ENCODE data around the gene GSAP. TPM values are rescaled to one million over a fixed set of nuclear protein-coding genes. Genes with fewer than 3 reads are reported as not detected.

Gene GSAP
- total and polyA plus RNA-seq, 5 experiments from 2014 or later: 5.9 to 25.8 (median 7.8) TPM

GRCh38 chr7:77401002-77401401, 15.1 kb downstream of the GSAP start:
- Mint-ChIP-seq H3K4me3 (no peak overlapping the region), H3K36me3 (peaks cover 0 to 56% (median 30%) of the 10 kb centered on the region in 3 donors), H3K27ac (peak overlapping the region in 1 of 10 donors; percentile 3), H3K27me3 (no peaks in the 10 kb centered on the region), H3K4me1 (peaks cover 0 to 22% (median 11%) of the 10 kb centered on the region in 4 donors), H3K9me3 (no peaks in the 10 kb centered on the region)
- ATAC-seq: no peak
- no peak for DNase-seq
- POLR2A ChIA-PET: no interaction called here

DNA sequence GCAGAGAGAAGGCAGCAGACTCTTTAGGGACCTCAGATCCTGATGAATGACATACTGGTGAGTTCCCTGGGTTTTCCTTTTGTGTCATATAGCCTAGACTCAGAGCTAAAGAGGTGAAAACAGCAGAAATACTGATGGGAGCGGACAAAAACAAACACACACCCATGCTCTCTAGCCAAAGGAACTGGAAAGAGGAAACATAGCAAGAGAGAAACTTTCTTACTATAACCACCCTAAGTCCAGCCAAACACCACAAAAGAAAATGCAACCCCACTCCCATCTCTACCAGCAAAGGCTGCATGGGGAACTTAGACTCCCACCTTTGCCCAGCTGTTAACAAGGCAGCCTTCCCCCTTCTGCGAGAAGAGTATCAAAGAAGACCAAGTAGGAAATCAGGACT, 16.3 kb downstream of the GSAP start:
- POLR2A ChIA-PET: no interaction called here
- peaks cover 0 to 22% (median 12%) of the 10 kb centered on the region in 4 donors for H3K4me1 Mint-ChIP-seq
- ATAC-seq (no peak), DNase-seq (no peak)
- peaks cover 4 to 64% (median 42%) of the 10 kb centered on the region in 3 donors for H3K36me3 Mint-ChIP-seq
- peak overlapping the region in 1 of 10 donors; percentile 39 for H3K27ac Mint-ChIP-seq
- no peaks in the 10 kb centered on the region for H3K27me3 Mint-ChIP-seq
- H3K4me3 Mint-ChIP-seq: no peak overlapping the region
- no peaks in the 10 kb centered on the region for H3K9me3 Mint-ChIP-seq

DNA sequence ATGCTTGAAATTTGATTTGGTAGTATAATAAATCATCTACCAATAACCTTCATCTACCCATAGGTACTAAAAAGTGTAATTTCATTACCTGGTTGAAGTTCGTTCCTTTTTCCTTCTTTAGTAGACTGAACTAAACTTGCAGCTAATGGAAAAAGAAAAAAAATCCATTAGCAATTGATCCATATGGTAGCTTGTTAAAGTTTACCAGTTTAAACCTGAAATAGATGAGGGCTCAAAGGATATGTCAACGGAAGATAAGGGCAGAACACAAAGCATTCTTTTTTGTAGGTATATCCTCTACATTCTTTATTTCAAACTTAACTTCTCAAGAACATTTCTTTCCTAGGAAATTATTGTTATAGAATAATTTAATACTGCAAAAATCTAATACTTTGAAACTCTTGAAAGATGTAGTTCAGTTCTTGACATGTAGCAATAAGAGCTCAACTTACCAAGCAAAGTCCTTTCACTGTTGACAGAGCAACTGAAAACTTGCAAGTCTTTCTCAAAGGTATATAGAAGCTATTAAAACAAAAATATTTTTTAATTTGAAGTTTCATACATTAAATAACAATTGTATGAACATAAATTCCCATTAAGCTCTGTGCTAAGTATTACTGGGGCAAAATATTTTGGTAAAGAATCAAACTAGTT, 19.1 kb downstream of the GSAP start:
- Mint-ChIP-seq H3K9me3 (no peaks in the 10 kb centered on the region), H3K4me1 (peaks cover 9 to 38% (median 21%) of the 10 kb centered on the region in 4 donors), H3K27ac (no peak overlapping the region), H3K27me3 (no peaks in the 10 kb centered on the region), H3K36me3 (peaks cover 11 to 69% (median 57%) of the 10 kb centered on the region in 3 donors), H3K4me3 (no peak overlapping the region)
- POLR2A ChIA-PET: interaction anchor here (0.5 kb wide), 1 partner anchor 12 kb away, joined by 5 read pairs; no protein-coding TSS in a partner anchor
- ATAC-seq: no peak
- DNase-seq: no peak

- POLR2A ChIA-PET: no interaction called here
- H3K27ac Mint-ChIP-seq: peak overlapping the region in 1 of 10 donors; percentile 31
- ATAC-seq: no peak
- no peaks in the 10 kb centered on the region for H3K27me3 Mint-ChIP-seq
- no peak for DNase-seq
- no peak overlapping the region for H3K4me3 Mint-ChIP-seq
- peaks cover 9 to 36% (median 17%) of the 10 kb centered on the region in 4 donors for H3K4me1 Mint-ChIP-seq
- no peaks in the 10 kb centered on the region for H3K9me3 Mint-ChIP-seq
- peaks cover 16 to 72% (median 59%) of the 10 kb centered on the region in 3 donors for H3K36me3 Mint-ChIP-seq
Measured at GRCh38 chr7:77395626-77396025, 20.5 kb downstream of the GSAP start.

- Mint-ChIP-seq H3K4me1 (peaks cover 9 to 22% (median 13%) of the 10 kb centered on the region in 4 donors), H3K36me3 (peaks cover 16 to 66% (median 55%) of the 10 kb centered on the region in 3 donors), H3K27ac (peak overlapping the region in 3 of 10 donors; percentile 11 to 33 (median 26)), H3K27me3 (no peaks in the 10 kb centered on the region), H3K4me3 (peak overlapping the region in 1 of 10 donors; percentile 1), H3K9me3 (no peaks in the 10 kb centered on the region)
- POLR2A ChIA-PET: no interaction called here
- no peak for ATAC-seq
- no peak for DNase-seq
Measured at GRCh38 chr7:77393954-77394353, 22.2 kb downstream of the GSAP start.

DNA sequence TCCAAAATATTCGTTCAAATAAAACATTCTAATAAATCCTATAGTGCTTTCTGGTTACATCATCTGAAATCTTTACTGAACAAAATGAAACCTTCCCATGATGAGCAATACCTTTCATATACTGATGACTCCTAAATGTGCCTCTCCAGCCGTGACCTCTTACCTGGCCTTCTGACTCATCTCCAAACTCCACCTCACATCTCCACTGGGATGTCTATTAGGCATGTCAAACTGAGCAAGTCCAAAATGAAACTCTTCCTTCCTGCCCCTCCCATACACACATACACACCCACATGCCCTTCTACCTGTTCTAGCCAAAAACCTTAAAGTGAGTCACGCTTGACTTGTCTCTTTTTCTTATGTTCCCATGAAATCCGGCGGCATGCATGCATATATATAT, 22.9 kb downstream of the GSAP start:
- H3K4me1 Mint-ChIP-seq: peaks cover 10 to 22% (median 13%) of the 10 kb centered on the region in 4 donors

GRCh38 chr7:77391230-77391629, 24.9 kb downstream of the GSAP start:
- DNase-seq (no peak), ATAC-seq (no peak)
- Mint-ChIP-seq H3K4me1 (peaks cover 15 to 30% (median 21%) of the 10 kb centered on the region in 4 donors), H3K27ac (peak overlapping the region in 2 of 10 donors; percentile 58 to 74), H3K4me3 (peak overlapping the region in 1 of 10 donors; percentile 28), H3K27me3 (no peaks in the 10 kb centered on the region), H3K9me3 (no peaks in the 10 kb centered on the region), H3K36me3 (peaks cover 16 to 75% (median 62%) of the 10 kb centered on the region in 3 donors)
- POLR2A ChIA-PET: interaction anchor here (0.6 to 0.8 kb wide), 2 partner anchors 24 to 25 kb away, joined by 3 read pairs; partner anchors contain the start of gene GSAP

More for the DNA sequence above, 22.9 kb downstream of the GSAP start:
- H3K27me3 Mint-ChIP-seq: no peaks in the 10 kb centered on the region
- H3K36me3 Mint-ChIP-seq: peaks cover 16 to 66% (median 56%) of the 10 kb centered on the region in 3 donors
- H3K4me3 Mint-ChIP-seq: no peak overlapping the region
- no peak for ATAC-seq
- POLR2A ChIA-PET: no interaction called here
- H3K9me3 Mint-ChIP-seq: no peaks in the 10 kb centered on the region
- DNase-seq: no peak
- H3K27ac Mint-ChIP-seq: peak overlapping the region in 1 of 10 donors; percentile 60

- Mint-ChIP-seq H3K9me3 (no peaks in the 10 kb centered on the region), H3K27me3 (no peaks in the 10 kb centered on the region), H3K36me3 (peaks cover 12 to 73% (median 47%) of the 10 kb centered on the region in 3 donors), H3K4me1 (peaks cover 6 to 23% (median 14%) of the 10 kb centered on the region in 4 donors), H3K27ac (no peak overlapping the region), H3K4me3 (no peak overlapping the region)
- DNase-seq (no peak), ATAC-seq (no peak)
- POLR2A ChIA-PET: no interaction called here
Measured at GRCh38 chr7:77388055-77388641, 28.0 kb downstream of the GSAP start.

DNA sequence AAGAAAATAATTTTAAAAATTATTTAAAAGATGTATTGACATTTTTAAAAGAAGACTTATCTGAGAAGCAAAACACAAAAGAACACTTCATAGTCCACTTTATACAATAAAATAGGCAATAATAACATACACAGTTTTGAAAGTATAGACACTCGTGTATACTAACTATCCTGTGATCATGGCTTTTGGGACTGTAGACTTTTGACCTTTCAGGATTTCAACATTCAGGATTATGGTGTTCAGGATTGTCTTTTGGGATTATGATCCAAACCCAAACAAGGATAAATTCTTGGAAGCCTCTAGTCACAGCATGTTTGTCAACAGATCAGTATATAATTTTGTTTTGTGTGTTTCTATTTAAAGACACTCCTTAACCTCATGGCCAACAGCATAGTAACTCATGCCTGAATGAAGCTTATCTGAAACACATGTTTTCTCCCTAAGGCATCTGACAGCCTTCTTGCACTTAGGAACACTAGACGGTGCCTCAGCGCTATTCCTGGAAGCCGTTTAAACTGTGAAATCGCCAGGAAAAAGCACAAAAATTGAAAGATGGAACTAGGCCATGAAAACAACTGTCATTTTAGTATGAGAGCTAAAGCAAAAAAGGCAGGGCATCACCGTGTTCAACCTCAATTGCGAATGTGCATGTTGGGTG, 29.9 kb downstream of the GSAP start:
- Mint-ChIP-seq H3K36me3 (peaks cover 16 to 73% (median 41%) of the 10 kb centered on the region in 3 donors), H3K4me1 (peaks cover 5 to 16% (median 11%) of the 10 kb centered on the region in 4 donors), H3K4me3 (no peak overlapping the region), H3K27ac (no peak overlapping the region), H3K27me3 (no peaks in the 10 kb centered on the region), H3K9me3 (no peaks in the 10 kb centered on the region)
- ATAC-seq (no peak), DNase-seq (no peak)
- POLR2A ChIA-PET: no interaction called here

DNA sequence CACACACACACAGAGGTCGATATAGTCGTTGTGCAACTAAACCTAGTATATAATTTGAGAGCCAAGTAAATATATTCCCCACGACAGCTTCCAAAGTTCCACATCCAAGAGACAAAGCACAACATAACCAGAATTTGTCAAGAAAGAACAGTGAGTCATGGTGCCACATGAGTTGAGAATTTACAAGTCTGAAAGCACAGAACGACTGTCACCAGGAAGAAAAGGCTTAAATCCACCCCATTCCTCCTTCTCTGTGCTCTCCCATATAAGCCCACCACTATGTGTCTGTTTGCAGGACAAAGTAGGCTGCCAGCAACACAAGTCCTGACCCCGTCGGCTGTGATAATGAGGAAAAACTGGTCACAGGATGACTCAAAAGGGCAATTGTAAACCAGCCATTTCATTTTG, 32.8 kb downstream of the GSAP start:
- ATAC-seq: no peak
- DNase-seq: no peak
- H3K4me3 Mint-ChIP-seq: no peak overlapping the region
- no peak overlapping the region for H3K27ac Mint-ChIP-seq
- POLR2A ChIA-PET: no interaction called here
- peaks cover 19 to 80% (median 49%) of the 10 kb centered on the region in 3 donors for H3K36me3 Mint-ChIP-seq
- no peaks in the 10 kb centered on the region for H3K9me3 Mint-ChIP-seq
- H3K27me3 Mint-ChIP-seq: no peaks in the 10 kb centered on the region
- H3K4me1 Mint-ChIP-seq: peaks cover 5 to 18% (median 9%) of the 10 kb centered on the region in 4 donors

DNA sequence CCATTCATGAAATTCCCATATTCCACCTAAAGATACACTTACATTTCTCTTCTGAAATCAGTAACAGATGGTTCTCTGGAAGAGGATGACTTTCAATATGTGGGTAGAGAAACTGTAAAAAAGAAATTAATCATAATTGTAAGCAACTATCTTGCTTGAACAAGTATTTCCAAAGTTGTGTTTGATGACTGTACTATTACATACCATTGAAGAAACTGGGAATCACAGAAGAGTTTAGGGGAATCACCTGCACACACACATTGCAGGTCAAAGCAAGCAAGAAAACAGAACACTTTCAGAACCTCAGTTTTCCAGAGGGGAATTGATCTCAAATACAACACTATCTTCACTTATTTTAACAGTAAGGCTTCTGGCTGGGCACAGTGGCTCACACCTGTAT, 33.6 kb downstream of the GSAP start:
- Mint-ChIP-seq H3K9me3 (no peaks in the 10 kb centered on the region), H3K27ac (peak overlapping the region in 1 of 10 donors; percentile 36), H3K4me1 (peaks cover 0 to 14% (median 3%) of the 10 kb centered on the region in 4 donors), H3K27me3 (no peaks in the 10 kb centered on the region), H3K36me3 (peaks cover 19 to 82% (median 49%) of the 10 kb centered on the region in 3 donors), H3K4me3 (no peak overlapping the region)
- POLR2A ChIA-PET: no interaction called here
- no peak for ATAC-seq
- no peak for DNase-seq

DNA sequence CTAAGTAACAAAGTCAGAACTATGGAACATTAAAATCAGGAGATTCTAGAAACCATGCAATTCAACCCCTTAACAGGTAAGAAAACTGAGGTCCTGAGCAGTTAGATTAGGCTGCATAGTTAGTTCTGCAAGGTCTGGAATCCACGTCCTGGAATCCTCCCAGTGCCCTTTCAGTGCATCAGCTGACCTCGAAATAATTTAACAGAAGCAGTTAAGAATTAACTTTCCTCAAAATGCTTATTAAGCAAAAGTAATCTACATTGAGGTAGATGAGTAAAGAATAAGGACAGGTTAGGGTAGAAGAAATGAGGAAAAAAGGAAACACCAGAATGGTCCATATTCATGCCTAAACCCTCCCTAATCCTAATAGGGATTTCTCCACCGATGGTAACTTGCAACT, 37.6 kb downstream of the GSAP start:
- POLR2A ChIA-PET: no interaction called here
- no peak for DNase-seq
- ATAC-seq: no peak
- Mint-ChIP-seq H3K4me3 (no peak overlapping the region), H3K36me3 (peaks cover 17 to 86% (median 53%) of the 10 kb centered on the region in 3 donors), H3K9me3 (peaks cover 0 to 2% (median 0%) of the 10 kb centered on the region in 9 donors), H3K27me3 (no peaks in the 10 kb centered on the region), H3K27ac (no peak overlapping the region), H3K4me1 (peaks cover 0 to 10% (median 0%) of the 10 kb centered on the region in 4 donors)

- POLR2A ChIA-PET: interaction anchor here (0.6 kb wide), 1 partner anchor 39 kb away, joined by 4 read pairs; no protein-coding TSS in a partner anchor
- peaks cover 0 to 4% (median under 1%) of the 10 kb centered on the region in 4 donors for H3K4me1 Mint-ChIP-seq
- H3K36me3 Mint-ChIP-seq: peaks cover 32 to 60% (median 56%) of the 10 kb centered on the region in 3 donors
- H3K9me3 Mint-ChIP-seq: peaks cover 0 to 19% (median 4%) of the 10 kb centered on the region in 9 donors
- H3K4me3 Mint-ChIP-seq: no peak overlapping the region
- DNase-seq (no peak), ATAC-seq (no peak)
- no peaks in the 10 kb centered on the region for H3K27me3 Mint-ChIP-seq
- peak overlapping the region in 3 of 10 donors; percentile 0 to 22 (median 0) for H3K27ac Mint-ChIP-seq
Measured at GRCh38 chr7:77370606-77371005, 45.5 kb downstream of the GSAP start.
